Tibial nerve (tissue), 4 donors: ENCODE data around the gene MIEF1.

Source experiments
- CTCF ChIP-seq, 5 experiments: fragments of 200-600 bp in 3 of 5; fragments of 450-650 bp in 2 of 5; sonication (generic) in 3 of 5; IDR thresholded peaks; one replicate each; pipeline ENCODE4 v1.5.1; 2016 to 2019; ENCODE audit warnings: antibody characterized with exemption in 5 of 5, mild to moderate bottlenecking in 3 of 5, moderate library complexity in 2 of 5
- EP300 ChIP-seq, 2 donors: sonication (generic); formaldehyde crosslinking; IDR thresholded peaks; one replicate each; pipeline ENCODE4 v1.6.1; 2017; ENCODE audit warnings: antibody characterized with exemption in 2 of 2, mild to moderate bottlenecking in 1 of 2
- POLR2A ChIP-seq, 2 donors: fragments of 450-650 bp; IDR thresholded peaks; one replicate each; pipeline ENCODE4 v1.6.1; 2017; ENCODE audit warnings: antibody characterized with exemption in 2 of 2, mild to moderate bottlenecking in 2 of 2, moderate library complexity in 2 of 2

- TF ChIP-seq POLR2A (IDR thresholded peaks at IDR 0.05), result no peak
- no peak for TF ChIP-seq CTCF (IDR thresholded peaks at IDR 0.05)
- TF ChIP-seq EP300 (IDR thresholded peaks at IDR 0.05), result no peak
Measured at GRCh38 chr22:39515266-39516050, 13.4 kb downstream of the MIEF1 start.
